ENCODE results near the gene NOLC1. TPM values are rescaled to one million over a fixed set of nuclear protein-coding genes. Genes with fewer than 3 reads are reported as not detected.

The NOLC1 gene
- total and polyA plus RNA-seq, 2 experiments from 2014 or later: 29.8 to 46.2 TPM

- Histone ChIP-seq H3K9me3 (ENCODE audit: low read depth) (no peaks in the 10 kb centered on the region), H3K79me2 (peaks cover 36% of the 10 kb centered on the region), H3K27ac (no peak overlapping the region), H2AFZ (no peak overlapping the region), H4K20me1 (ENCODE audit: insufficient read depth, poor library complexity, severe bottlenecking) (peaks cover 8% of the 10 kb centered on the region), H3K4me3 (no peak overlapping the region), H3K36me3 (replicated peaks; ENCODE audit: insufficient read depth, low read depth) (no peaks in the 10 kb centered on the region), H3K27me3 (no peaks in the 10 kb centered on the region), H3K9me2 (replicated peaks; ENCODE audit: insufficient read depth) (no peaks in the 10 kb centered on the region), H3K4me2 (no peak overlapping the region), H3K4me1 (ENCODE audit: insufficient read depth) (no peaks in the 10 kb centered on the region)
- no peak for TF ChIP-seq EZH2 (IDR thresholded peaks at IDR 0.05; ENCODE audit: borderline replicate concordance)
- no peak for TF ChIP-seq EZH2phosphoT487 (IDR thresholded peaks at IDR 0.05; ENCODE audit: low read depth, severe bottlenecking, unreplicated experiment)
- TF ChIP-seq CTCF (IDR thresholded peaks at IDR 0.05; ENCODE audit: poor library complexity): no peak
- no peak for DNase-seq (ENCODE audit: low spot score)
- 95% methylated on average over 5 of the region's 5 CpGs for WGBS (ENCODE audit: low lambda C conversion rate, missing lambda C conversion rate)
Measured at GRCh38 chr10:102159051-102159597, 6.9 kb downstream of the NOLC1 start.

DNA sequence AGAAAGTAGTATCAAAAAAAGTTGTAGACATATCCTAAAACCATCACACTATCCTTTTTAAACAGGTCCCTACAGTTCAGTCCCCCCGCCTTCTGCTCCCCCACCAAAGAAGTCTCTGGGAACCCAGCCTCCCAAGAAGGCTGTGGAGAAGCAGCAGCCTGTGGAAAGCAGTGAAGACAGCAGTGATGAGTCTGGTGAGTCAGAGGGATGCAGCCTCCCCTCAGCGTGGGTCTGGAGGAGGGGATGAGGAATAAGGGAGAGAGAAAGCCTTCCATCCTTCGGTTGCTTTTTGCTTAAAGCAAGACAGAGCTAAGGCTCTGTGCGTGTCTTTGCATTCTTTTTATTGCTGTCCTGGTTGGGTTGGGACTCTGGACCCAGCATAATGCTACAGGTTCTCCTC lies 7.6 kb downstream of the NOLC1 start:
- TF ChIP-seq EZH2 (IDR thresholded peaks at IDR 0.05; ENCODE audit: borderline replicate concordance) (no peak), EZH2phosphoT487 (IDR thresholded peaks at IDR 0.05; ENCODE audit: low read depth, severe bottlenecking, unreplicated experiment) (no peak), CTCF (IDR thresholded peaks at IDR 0.05; ENCODE audit: poor library complexity) (no peak)
- peaks cover 3% of the 10 kb centered on the region for H4K20me1 ChIP-seq (ENCODE audit: insufficient read depth, poor library complexity, severe bottlenecking)
- H3K4me2 ChIP-seq: no peak overlapping the region
- no peak for DNase-seq (ENCODE audit: low spot score)
- no peaks in the 10 kb centered on the region for H3K9me3 ChIP-seq (ENCODE audit: low read depth)
- H3K9me2 ChIP-seq (replicated peaks; ENCODE audit: insufficient read depth): no peaks in the 10 kb centered on the region
- no peak overlapping the region for H3K4me3 ChIP-seq
- H3K79me2 ChIP-seq: peaks cover 29% of the 10 kb centered on the region
- WGBS (ENCODE audit: low lambda C conversion rate, missing lambda C conversion rate): 93% methylated on average over 4 of the region's 4 CpGs
- H2AFZ ChIP-seq: no peak overlapping the region
- no peaks in the 10 kb centered on the region for H3K36me3 ChIP-seq (replicated peaks; ENCODE audit: insufficient read depth, low read depth)
- H3K27me3 ChIP-seq: no peaks in the 10 kb centered on the region
- H3K27ac ChIP-seq: no peak overlapping the region
- no peaks in the 10 kb centered on the region for H3K4me1 ChIP-seq (ENCODE audit: insufficient read depth)

- Histone ChIP-seq H3K4me1 (ENCODE audit: insufficient read depth) (no peaks in the 10 kb centered on the region), H4K20me1 (ENCODE audit: insufficient read depth, poor library complexity, severe bottlenecking) (peaks cover 2% of the 10 kb centered on the region), H3K27me3 (no peaks in the 10 kb centered on the region), H3K9me2 (replicated peaks; ENCODE audit: insufficient read depth) (no peaks in the 10 kb centered on the region), H3K4me3 (no peak overlapping the region), H3K9me3 (ENCODE audit: low read depth) (no peaks in the 10 kb centered on the region), H3K36me3 (replicated peaks; ENCODE audit: insufficient read depth, low read depth) (no peaks in the 10 kb centered on the region), H3K79me2 (no peaks in the 10 kb centered on the region), H3K4me2 (no peak overlapping the region), H3K27ac (no peak overlapping the region), H2AFZ (no peak overlapping the region)
- DNase-seq (ENCODE audit: low spot score): no peak
- no peak for TF ChIP-seq EZH2 (IDR thresholded peaks at IDR 0.05; ENCODE audit: borderline replicate concordance)
- TF ChIP-seq EZH2phosphoT487 (IDR thresholded peaks at IDR 0.05; ENCODE audit: low read depth, severe bottlenecking, unreplicated experiment): no peak
- TF ChIP-seq CTCF (IDR thresholded peaks at IDR 0.05; ENCODE audit: poor library complexity): no peak
- WGBS (ENCODE audit: low lambda C conversion rate, missing lambda C conversion rate): 77% methylated on average over 4 of the region's 4 CpGs
Measured at GRCh38 chr10:102163342-102163989, 11.3 kb downstream of the NOLC1 start.
